Glomerular endothelial cell (primary cell): ENCODE results near the gene SIDT1. TPM values are rescaled to one million over a fixed set of nuclear protein-coding genes. Genes with fewer than 3 reads are reported as not detected.
A peak's percentile ranks its signal among the peaks of the same experiment; 100 is the strongest.

ENCODE experiments used
- DNase-seq: peaks from one replicate; pipeline ENCODE4 v3.0.0-alpha.2; 2011; ENCODE audit warnings: low read depth, low spot score; ENCODE audit errors: extremely low read depth
- total RNA-seq: library from RNA; depleted of rRNA; stranded (reverse); fragments of >200 nt; gene quantifications from 2 replicates; pipeline ENCODE4 v1.2.3, GENCODE V29; 2015

SIDT1 gene
- total RNA-seq, 1 donor from 2014 or later: 0.99 TPM

DNA sequence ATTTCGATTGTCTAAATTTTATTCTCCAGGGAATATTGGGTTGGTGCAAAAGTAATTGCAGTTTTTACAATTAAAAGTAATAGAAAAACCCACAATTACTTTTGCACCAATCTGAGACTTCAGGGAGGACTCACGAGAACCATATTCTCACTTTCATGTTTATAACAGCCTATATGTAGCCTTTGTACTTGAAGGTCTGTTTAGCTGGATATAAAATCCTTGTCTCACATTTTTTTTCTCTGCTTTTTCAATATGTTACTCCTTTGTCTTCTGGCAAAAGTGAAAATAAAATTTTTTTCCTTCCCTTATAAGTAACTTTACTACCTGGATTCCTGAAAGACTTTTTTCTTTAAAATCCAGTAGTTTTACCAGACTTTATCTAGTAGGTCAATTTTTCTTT, 9.2 kb downstream of the SIDT1 start:
- DNase-seq: no peak

DNA sequence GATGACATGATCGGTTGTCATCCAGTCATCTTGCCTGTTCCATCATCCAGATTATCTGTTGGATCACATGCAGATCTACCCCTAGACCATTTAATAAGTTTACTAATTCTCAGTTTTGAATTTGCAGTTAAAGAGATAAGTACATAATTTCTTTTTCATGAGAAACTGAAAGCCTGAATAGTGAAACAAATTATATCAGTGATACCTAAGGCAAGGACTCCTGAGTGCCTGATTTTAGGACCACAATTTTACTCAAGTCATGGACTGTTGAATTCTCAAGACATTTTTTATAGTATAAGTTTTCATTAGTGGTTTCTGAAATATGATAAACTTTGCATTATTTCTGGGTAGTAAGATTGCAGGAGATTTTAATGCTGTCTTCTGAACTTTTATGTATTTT, 13.2 kb downstream of the SIDT1 start:
- no peak for DNase-seq

DNA sequence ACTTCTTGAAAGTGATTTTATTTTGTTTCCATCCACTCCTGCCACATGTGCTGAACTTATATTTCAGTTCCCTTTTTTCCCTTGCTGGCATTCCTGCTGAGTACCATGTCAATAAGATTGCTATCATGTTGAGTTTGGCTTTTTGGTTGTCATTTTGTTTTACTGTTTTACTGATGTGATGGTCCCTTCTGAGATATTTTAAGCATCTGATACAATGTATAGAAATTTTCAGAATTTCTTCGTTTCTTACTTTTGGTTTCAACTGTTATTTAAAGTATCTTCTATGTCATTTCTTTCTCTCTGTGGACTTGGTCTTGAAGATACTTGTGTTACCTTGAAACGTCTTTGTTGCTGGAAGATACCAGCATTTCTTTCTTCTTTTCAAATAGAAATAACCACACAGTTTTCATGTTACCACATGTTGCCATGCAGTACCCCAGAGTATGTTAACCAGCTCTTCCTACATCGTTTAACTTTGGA, 14.1 kb downstream of the SIDT1 start:
- DNase-seq: no peak

DNA sequence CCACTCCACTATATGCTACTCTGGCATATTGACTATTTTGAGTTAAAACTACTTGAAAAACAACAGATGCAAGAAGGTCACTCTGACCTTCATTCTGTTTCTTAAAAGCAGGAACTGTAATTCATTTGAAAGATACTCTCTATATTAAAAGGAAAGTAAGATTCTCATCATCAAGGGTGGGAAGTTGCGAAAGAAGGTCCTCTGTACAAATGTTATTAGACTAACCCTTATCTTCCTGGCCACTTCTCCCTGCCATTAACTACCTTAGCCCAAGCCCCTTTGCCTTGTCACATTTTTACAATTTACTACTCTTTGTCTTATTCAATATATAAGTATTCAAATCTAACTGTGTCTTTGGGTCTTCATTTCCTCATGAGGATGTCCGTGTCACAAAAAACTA, 16.1 kb downstream of the SIDT1 start:
- DNase-seq: no peak

DNA sequence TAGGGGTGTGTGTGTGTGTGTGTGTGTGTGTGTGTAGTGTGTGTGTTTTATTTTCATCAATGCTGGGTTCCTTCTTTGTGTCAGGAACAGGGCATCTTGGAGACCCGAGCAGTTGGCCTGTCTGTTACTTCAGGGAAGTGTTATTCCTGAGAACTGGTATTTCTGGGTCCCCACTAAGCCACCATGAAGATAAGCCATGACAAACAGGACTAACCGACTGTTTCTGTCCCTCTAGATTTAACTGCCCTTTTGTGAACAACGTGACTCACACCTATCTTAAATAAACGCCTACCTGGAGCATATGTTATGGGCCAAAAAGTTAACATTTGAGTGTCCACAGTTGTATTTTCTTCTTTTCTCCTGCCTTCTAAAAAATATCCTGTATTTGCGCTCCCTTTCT, 19.5 kb downstream of the SIDT1 start:
- DNase-seq: no peak

DNA sequence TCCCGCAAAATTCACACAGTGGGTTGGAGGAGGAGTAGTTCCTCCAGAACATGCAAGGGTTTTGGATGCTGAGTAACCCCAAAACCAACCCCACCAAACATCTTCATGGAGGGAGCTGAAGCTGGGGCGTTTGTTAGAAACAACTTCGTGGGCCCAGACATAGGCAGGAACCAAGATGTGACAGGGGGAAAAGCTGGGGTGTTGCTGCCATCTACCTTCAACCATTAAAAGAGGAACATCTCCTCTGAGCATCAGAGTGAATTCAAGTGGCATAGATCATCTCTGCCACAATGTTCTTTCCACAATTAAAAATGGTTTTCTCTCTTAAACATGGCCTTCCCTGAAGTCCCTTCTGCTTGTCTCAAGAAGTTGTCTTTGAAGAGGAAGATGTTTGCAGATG, 20.5 kb downstream of the SIDT1 start:
- DNase-seq: no peak

DNA sequence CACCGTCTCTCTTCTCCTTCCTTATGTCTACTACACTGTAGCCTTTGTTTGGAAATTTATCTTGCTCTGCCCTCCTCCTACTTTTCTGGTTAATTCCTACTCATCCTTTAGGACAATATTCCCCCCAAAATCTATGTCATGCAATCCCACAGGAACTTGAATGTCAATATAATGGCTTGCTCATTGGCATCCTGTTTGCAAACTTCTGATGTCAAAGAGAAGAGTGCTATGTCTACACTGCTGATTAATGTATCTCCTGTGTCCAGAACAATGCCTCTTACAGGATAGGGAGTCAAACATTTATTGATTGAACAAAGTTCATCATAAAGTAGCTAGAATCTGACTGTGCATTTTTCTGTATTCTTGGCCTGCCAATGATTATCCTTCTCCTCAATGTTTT, 22.8 kb downstream of the SIDT1 start:
- DNase-seq: no peak

DNA sequence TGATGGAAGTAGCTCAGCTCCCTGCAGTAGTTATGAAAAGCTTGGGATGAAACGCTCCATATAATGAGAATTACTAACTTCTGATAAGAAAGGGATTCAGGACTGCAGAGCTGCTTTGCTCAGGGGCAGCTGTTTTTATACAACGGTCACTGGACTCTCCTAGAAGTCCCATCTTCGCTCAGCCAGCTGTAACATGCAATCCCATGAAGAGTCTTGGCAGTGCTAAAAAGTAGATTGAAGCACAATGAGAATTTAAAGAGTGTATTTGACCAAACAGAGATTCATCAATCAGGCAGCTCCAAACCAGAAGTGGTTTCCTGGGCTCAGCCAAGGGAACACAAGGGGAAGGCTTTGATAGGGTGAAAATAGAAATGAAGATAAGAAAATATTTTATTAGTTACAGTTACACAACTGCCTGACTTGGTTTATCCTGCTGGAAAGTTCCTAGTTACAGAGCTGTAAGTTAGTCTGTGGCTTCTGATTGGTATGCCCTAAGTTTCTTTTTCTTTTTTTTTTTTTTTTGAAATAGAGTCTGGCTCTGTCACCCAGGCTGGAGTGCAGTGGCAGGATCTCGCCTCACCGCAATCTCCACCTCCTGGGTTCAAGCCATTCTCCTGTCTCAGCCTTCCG, 24.1 kb downstream of the SIDT1 start:
- no peak for DNase-seq

DNA sequence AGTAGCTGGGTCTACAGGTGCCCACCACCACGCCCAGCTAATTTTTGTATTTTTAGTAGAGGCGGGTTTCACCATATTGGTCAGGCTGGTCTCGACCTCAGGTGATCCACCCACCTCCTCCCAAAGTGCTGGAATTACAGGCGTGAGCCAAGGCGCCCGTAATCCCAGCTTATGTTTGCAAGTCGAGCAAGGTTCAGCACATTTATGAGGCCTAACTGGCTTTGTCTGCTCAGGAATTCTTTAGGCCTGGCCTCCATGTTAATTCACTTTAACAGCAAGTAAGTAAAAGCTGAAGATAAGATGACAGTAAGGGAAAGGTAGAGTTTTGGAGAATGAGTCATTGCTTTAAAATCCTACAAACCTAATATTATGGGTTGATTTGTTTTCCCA, 24.6 kb downstream of the SIDT1 start:
- no peak for DNase-seq

DNA sequence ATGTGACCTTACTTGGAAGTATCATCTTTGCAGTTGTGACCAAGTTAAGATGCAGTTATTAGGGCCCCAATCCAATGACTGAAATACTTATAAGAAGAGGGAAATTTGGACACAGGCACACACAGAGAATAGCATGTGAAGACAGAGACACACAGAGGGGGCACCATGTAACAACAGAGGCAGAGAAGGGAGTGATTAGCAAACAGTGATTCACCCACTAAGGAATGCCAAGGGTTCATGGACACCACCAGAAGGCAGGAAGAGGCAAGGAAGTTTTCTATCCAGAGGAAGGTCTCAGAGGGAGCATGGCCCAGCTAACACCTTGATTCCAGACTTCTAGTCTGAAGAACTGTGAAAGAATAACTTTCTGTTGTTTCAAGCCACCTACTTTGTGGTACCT, 25.0 kb downstream of the SIDT1 start:
- DNase-seq: no peak

DNA sequence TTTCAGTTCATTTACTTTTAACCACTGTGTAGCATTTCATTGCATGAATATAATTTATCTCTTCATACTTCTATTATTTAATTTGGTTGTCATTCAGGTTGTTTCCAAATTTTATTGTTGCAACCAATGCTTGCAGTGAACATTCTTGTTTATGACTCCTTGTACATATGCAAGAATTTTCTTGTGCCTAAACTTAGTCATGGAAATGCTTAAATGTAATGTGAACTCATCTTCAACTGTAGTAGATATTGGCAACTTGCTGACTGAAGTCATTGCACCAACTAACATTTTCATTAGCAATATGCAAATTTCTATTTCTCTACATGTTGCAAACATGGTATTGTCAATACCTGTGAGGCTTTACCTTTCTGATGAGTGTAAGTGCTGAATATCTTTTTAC, 26.7 kb downstream of the SIDT1 start:
- no peak for DNase-seq

DNA sequence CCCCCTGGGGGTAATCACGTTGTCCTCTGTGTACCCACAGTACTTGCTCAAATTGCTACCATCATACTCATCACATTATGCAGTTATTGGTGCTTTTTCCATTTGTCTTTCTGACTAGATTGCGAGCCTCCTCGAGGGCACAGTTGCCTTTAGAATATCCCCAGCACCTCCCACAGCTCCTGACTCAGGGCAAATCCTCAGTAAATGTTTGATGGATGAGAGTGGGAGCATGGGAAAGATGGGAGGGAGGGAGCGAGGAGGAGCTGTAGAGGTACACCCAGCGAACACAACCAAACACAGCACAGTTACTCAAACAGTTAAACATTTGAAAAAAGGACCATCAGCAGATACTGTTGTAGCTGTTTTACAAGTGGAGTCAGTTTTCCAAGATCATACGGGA, 27.9 kb downstream of the SIDT1 start:
- no peak for DNase-seq

DNA sequence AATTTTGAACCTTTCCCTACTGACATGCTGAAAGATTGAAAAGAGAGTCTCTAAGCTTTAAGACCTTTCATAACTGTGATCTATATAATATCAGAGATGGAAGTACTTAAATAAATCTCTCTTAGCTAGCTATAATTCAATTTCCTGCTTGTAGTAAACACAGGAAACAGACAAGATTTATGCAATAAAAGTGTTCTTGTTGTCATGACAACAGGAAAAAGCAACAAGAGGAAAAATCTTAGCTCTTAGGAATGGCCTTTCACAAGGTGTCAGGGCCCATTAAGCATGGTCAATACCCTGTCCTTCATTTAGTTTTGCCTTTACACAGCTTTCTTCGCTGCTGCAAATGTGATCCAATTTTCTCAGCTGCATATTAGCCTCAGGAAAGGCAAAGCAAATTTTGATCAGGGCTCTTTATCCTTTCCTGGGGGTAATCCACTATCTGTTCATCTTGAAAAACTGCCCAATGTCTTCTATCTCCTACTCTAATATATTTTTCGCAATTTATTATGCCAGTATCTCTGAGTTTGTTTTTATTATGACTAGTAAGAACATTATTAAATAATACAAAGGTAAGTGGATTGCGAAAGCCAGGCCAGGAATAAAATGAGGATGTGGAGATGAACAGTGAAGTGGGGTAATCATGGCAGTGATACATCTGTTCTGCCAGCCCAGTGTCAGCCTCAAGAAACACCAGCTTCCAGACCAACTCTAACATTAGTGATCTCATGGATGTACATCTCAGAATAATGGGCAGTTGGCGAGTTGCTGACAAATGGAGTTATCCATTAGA, 28.7 kb downstream of the SIDT1 start:
- peak; percentile 72 for DNase-seq

DNA sequence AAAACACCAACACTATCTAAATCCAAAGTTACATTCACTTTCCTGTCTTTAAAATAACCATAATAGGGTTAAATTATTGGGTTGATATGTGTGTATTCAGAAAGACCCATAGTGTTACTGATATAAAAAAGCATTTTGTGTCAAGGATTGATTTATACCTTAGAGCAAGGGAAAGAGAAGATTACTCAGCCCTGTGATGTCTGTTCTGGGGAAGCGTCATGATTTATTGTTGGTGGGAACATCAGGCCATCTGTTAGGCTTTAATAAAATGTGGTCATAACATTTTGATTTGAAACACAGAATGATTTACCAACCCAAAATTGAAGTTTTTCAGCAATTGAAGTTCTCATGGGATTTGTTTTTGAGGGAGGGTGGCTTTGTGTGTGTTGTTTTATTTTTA, 33.2 kb downstream of the SIDT1 start:
- no peak for DNase-seq

DNA sequence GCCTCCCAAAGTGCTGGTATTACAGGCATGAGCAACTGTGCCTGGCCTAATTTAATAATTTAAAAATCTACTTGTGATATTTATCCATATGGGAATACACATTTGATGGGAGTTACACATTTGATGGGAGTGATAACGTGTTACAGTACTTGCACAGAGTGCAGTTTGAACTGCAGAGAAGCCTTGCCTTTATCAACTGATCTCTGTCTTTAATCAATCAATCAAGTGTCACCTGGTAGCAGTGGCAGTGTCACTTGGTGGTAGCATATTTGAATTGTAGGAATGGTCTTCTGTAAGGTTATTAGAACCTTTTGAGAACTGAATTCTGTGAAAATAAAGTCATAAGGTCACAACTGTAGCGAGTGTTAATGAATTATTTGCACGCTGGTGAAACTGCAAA, 37.8 kb downstream of the SIDT1 start:
- DNase-seq: no peak

DNA sequence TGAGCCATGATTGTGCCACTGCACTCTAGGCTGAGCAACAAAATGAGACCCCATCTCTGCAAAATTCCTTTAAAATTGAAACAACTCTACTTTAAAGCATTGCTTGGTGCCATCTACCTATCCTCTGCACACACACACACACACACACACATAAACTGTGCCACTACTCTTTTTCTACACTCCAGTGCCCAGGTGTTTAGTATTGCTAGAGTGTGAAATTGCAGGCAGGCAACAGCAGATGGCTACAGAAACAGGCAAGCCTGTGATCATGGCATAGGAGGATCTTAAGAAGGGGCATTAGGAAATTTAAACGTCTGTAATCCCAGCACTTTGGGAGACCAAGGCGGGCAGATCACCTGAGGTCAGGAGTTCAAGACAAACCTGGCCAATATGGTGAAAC, 39.0 kb downstream of the SIDT1 start:
- no peak for DNase-seq

DNA sequence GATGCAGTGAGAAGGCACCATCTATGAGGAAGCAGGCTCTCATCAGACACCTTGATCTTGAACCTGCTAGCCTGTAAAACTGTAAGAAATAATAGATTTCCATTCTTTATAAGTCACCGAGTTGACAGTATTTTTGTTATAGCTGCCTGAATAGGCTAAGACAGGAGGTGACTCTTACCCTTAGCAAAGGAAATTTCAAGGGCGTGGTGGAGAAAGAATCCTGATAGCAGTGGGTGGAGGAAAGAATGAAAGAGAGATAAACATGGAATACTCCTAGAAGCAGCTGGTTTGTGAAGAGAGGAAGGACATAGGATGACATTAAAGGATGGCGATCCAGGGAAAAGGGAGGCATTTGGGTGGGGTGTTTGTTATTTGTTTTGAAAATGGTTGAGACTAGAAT, 41.4 kb downstream of the SIDT1 start:
- no peak for DNase-seq

DNA sequence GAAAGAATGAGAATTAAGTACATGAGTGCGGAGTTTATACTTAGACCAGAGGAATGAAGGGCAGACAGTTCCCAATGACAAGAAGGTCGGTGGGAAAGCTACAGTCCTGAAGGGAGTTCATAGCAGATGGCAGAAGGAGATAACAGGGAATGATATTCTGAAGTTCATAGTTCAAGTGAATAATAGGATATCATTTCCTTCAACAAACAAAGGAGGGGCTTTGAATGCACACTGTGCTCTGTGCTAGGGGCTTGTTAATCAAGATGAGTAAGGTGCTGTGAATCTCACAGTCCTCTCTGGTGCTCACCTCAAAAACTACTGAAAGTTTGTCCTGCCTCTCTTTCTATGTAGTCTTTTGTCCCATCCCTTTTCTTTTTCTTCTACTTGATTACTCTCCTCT, 41.9 kb downstream of the SIDT1 start:
- DNase-seq: no peak

DNA sequence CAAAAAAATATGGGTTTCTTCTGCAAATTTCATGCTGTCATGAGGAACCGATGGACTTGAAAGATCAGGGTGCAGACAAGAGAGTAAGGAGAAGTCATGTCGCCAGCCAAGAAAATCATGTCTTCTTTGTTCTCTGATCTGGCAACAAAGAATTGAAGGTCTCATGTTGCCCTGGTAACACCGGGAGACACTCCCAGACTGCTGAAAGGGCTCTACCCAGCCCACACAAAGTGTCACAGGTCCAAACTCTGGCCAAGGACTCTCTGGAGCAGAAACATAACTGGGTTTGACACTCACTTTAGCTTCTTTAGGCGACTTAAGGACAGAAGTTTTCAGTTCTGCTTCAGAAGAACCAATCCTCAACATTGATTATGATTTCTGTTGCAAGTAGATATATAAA, 42.9 kb downstream of the SIDT1 start:
- DNase-seq: no peak

DNA sequence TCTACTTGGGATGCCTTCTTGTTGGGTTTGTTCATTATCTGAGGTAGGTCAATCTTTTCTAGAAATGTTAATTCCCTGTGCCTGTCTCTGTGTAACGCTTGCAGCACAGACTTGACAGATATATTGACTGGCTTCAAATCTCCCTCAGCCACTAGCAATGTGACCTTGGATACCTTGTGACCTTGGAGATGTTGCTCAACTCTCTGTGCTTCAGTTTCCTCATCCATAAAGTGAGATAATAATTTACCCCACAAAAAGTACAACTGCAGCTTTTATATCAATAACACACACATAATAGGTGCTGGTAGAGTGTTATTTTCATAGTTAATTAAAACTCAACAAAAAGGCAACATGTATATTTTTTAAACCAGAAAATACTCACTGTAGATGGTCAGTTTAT, 52.9 kb downstream of the SIDT1 start:
- no peak for DNase-seq

DNA sequence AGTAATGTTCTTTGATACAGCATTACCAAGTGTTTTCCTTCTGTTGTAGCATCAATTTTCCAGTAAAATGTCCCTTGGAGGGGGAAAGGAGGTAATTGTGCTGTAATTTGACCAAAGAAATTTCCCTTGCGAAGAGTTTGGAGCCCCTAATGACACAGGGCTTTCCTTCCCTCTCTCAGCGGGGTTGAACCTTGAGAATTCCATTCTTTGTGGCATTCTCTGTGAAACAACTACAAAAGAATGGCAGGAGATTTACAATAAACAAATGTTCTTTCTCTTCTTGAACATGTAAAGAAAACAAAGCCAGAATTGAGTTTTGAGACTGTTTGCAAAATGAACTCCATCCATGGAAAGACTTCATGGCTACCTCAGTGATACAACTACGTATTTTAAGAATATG, 53.4 kb downstream of the SIDT1 start:
- no peak for DNase-seq

DNA sequence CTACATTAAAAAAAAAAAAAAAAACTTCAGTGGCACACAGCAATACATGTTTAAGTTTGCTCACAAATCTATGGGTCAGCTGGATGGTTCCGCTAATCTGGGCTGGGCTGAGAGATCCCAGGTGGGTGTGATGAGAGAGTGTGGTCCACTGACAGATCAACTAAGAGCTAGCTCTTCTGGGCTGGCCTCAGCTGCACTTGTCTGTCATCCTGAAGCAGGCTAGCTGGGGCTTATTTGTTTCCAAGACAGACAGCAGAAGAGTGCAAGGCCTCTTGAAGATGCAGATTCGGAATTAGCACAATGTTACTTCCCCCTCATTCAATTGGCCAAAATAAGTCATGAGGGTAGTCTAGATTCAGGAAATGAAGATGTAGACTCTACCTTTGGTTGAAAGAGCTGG, 56.5 kb downstream of the SIDT1 start:
- DNase-seq: no peak

DNA sequence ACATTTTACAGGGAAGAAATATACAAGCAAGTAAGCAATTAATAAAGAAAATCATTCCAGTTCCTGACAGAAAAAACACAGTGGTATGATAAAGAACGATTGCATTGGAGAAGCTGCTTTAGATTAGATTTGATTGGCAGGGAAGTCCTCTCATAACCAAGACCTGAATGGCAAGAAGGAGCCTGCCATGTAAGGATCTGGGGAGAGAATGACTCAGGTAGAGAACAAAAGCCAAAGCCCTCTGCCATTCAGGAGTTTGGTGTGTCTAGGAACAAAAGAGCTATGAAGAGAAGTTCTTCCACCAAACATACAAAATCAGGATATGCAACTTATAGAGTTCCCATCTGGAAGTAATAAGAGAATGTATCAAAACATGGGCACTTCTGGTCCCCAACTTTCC, 57.6 kb downstream of the SIDT1 start:
- no peak for DNase-seq
